Esophagus squamous epithelium (tissue), 4 donors: ENCODE measurements around the gene ERCC6L2.

ENCODE experiments used
- POLR2A ChIP-seq, 4 donors: fragments of 450-650 bp; IDR thresholded peaks; one replicate each; pipeline ENCODE4 v1.6.1; 2017; ENCODE audit warnings: antibody characterized with exemption in 4 of 4, mild to moderate bottlenecking in 4 of 4, moderate library complexity in 3 of 4
- TF ChIP-seq, protein P1 (sequence below), 6 experiments: fragments of 450-650 bp in 4 of 6; fragments of 200-600 bp in 2 of 6; sonication (generic) in 2 of 6; IDR thresholded peaks; one replicate each; pipeline ENCODE4 v1.5.1; 2016 to 2019; ENCODE audit warnings: antibody characterized with exemption in 6 of 6, mild to moderate bottlenecking in 4 of 6, moderate library complexity in 4 of 6

- TF ChIP-seq, protein P1, sequence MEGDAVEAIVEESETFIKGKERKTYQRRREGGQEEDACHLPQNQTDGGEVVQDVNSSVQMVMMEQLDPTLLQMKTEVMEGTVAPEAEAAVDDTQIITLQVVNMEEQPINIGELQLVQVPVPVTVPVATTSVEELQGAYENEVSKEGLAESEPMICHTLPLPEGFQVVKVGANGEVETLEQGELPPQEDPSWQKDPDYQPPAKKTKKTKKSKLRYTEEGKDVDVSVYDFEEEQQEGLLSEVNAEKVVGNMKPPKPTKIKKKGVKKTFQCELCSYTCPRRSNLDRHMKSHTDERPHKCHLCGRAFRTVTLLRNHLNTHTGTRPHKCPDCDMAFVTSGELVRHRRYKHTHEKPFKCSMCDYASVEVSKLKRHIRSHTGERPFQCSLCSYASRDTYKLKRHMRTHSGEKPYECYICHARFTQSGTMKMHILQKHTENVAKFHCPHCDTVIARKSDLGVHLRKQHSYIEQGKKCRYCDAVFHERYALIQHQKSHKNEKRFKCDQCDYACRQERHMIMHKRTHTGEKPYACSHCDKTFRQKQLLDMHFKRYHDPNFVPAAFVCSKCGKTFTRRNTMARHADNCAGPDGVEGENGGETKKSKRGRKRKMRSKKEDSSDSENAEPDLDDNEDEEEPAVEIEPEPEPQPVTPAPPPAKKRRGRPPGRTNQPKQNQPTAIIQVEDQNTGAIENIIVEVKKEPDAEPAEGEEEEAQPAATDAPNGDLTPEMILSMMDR (IDR thresholded peaks at IDR 0.05), result no peak
- TF ChIP-seq POLR2A (IDR thresholded peaks at IDR 0.05), result no peak
Measured at GRCh38 chr9:95992536-95992935, 117.0 kb downstream of the ERCC6L2 start.
